GM12874 (cell line): Measurements from ENCODE around the gene SP1.

Source experiments
- CTCF ChIP-seq: IDR thresholded peaks from 2 replicates; pipeline ENCODE4 v1.5.1; 2011; ENCODE audit warnings: low read depth, mild to moderate bottlenecking, control low read depth, low read length, moderate library complexity; ENCODE audit not compliant: insufficient read depth

Gene SP1

DNA sequence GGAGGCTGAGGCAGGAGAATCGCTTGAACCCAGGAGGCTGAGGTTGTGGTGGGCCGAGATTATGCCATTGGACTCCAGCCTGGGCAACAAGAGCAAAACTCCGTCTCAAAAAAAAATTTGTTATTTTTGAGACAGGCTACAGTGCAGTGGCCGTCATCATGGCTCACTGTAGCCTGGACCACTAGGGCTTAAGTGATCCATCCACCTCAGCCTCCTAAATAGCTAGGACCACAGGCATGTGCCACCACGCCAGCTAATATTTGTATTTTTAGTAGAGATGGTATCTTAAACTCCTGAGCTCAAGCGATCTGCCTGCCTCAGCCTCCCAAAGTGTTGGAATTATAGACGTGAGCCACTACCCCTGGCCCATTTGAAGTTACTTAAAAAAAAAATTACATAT lies 71.0 kb downstream of the SP1 start:
- TF ChIP-seq CTCF = no peak

GRCh38 chr12:53451661-53452158 lies 71.7 kb downstream of the SP1 start, which contains the start of gene PCBP2:
Gene PCBP2 (plus strand): TSS chr12:53452102. CDS start chr12:53454801, 2,699 bp downstream.
- TF ChIP-seq CTCF = peak; percentile 88

DNA sequence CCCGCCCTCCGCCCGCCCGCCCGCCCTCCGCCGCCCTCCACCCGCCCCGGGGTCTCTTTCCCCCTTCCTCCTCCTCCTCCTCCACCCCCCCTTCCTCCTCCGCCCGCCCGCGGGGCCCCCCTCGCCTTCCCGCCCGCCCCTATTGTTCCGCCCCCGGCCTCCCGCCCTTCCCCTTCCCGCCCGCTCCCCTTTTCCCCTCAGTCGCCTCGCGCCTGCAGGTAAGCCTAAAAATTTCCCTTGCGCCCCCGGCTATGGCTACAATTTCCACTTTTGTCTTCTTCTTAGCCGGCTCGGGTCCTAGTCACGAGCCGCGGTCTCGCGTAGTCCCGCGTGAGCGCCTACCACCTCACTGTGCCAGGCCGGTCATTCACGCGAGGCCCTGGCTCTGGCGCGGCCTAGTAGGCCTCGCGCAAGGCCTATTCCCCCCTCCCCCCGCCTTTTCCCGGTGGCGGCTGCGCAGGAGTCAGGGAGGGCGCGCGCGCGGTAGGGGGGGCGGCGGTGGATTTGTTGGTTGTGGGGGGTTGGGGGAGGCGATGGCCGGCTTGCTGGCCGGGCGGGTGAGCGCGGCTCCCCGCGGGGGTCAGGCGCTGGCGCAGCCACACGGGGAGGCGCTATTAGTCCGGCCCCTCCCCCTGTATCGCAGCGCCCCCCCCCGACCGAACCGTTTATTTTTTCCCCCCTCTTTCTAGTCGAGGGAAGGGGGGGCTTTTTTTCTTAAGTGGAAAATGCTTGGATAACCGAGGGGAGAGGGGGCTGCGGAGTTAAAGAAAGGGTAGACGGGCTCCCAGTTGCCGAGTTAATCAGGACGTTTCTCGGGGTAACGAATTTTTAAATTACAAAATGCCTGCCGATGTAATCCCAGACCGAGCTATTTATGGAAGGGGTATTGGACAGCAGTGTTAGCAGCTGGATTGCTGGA lies 72.4 kb downstream of the SP1 start:
- TF ChIP-seq CTCF = peak; percentile 41

- TF ChIP-seq CTCF = no peak
Observed at GRCh38 chr12:53453953-53454640, 74.1 kb downstream of the SP1 start.

DNA sequence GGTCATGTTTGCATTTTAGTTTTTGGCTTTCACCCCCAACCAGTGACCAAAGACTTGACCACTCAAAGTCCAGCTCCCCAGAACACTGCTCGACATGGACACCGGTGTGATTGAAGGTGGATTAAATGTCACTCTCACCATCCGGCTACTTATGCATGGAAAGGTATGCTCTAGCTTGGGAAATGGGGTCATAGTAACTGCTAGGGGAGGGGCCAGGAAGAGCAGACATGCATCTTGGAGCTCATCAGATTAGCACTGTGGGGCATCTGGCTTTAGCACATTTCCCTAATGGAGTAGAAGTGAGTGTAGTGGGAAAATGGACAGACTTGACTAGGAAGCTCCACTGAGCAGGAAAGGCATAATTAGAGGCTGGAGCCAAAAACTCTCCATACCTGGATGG lies 74.7 kb downstream of the SP1 start:
- no peak for TF ChIP-seq CTCF

- no peak for TF ChIP-seq CTCF
Observed at GRCh38 chr12:53456654-53457366, 76.8 kb downstream of the SP1 start.

DNA sequence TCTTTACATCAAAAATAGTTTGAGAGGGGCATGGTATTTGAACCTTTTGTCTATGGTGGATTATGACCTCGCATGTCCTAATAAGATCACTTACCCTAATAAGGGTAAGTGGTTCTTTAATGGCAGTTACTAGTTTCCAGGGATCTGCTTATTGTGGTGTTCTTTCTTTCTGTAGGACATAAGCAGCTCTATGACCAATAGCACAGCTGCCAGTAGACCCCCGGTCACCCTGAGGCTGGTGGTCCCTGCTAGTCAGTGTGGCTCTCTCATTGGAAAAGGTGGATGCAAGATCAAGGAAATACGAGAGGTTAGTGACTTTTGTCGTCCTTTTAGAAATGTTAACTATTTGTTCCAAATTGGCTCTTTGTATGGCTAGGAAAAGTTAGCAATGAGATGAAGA lies 79.1 kb downstream of the SP1 start:
- TF ChIP-seq CTCF = no peak
